ENCODE measurements around the gene ORC3. TPM values are rescaled to one million over a fixed set of nuclear protein-coding genes. Genes with fewer than 3 reads are reported as not detected.
"Not testable (repeated sequence)": the region's sequence is repeated elsewhere in the genome, so short reads cannot be mapped to it uniquely, and the experiment has no call there.

ORC3 gene
- total RNA-seq, 6 donors from 2014 or later: 10.3 to 27.2 (median 17.2) TPM

DNA sequence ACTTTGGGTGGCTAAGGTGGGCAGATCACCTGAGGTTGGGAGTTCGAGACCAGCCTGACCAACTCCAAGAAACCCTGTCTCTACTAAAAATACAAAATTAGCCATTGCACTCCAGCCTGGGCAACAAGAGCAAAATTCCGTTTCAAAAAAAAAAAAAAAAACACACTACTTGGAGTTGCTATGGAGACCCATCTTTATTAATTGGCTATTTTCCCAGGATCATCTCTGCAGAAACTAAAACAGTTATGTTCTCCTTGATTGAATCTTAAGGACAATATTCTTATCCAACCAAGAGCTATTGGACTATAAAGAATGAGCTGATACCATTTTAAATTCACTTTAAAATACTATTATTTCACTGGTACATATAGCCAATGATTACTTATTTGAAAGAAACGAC is 97.4 kb downstream of the ORC3 start:
- H3K4me3 ChIP-seq: no peak overlapping the region
- no peaks in the 10 kb centered on the region for H3K9me3 ChIP-seq
- H3K4me1 ChIP-seq: peaks cover 37 to 74% (median 50%) of the 10 kb centered on the region in 4 donors
- TF ChIP-seq POLR2A (IDR thresholded peaks at IDR 0.05) (no peak), EP300 (IDR thresholded peaks at IDR 0.05) (no peak), POLR2AphosphoS5 (IDR thresholded peaks at IDR 0.05) (no peak)
- TF ChIP-seq, protein P1, sequence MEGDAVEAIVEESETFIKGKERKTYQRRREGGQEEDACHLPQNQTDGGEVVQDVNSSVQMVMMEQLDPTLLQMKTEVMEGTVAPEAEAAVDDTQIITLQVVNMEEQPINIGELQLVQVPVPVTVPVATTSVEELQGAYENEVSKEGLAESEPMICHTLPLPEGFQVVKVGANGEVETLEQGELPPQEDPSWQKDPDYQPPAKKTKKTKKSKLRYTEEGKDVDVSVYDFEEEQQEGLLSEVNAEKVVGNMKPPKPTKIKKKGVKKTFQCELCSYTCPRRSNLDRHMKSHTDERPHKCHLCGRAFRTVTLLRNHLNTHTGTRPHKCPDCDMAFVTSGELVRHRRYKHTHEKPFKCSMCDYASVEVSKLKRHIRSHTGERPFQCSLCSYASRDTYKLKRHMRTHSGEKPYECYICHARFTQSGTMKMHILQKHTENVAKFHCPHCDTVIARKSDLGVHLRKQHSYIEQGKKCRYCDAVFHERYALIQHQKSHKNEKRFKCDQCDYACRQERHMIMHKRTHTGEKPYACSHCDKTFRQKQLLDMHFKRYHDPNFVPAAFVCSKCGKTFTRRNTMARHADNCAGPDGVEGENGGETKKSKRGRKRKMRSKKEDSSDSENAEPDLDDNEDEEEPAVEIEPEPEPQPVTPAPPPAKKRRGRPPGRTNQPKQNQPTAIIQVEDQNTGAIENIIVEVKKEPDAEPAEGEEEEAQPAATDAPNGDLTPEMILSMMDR (IDR thresholded peaks at IDR 0.05): no peak
- no peak for DNase-seq
- H3K36me3 ChIP-seq: peaks cover 0 to 3% (median 0%) of the 10 kb centered on the region in 4 donors
- no peaks in the 10 kb centered on the region for H3K27me3 ChIP-seq
- no peak overlapping the region for H3K27ac ChIP-seq
- ATAC-seq (ENCODE audit: low FRiP score in 2 of 2): no peak
- WGBS, 2 donors: 71 to 72% methylated on average over 3 of the region's 3 CpGs

GRCh38 chr6:87687893-87688292 is 98.0 kb downstream of the ORC3 start:
- WGBS, 2 donors: 88 to 92% methylated on average over 8 to 9 of the region's 9 CpGs
- not testable (repeated sequence) for H3K27me3 ChIP-seq; ATAC-seq (ENCODE audit: low FRiP score in 2 of 2); H3K9me3 ChIP-seq; DNase-seq; H3K4me3 ChIP-seq; H3K36me3 ChIP-seq; H3K27ac ChIP-seq
- H3K4me1 ChIP-seq: peaks cover 40 to 80% (median 51%) of the 10 kb centered on the region in 4 donors

GRCh38 chr6:87690441-87690840 is 100.5 kb downstream of the ORC3 start:
- ATAC-seq (ENCODE audit: low FRiP score in 2 of 2) (no peak), DNase-seq (no peak)
- H3K27ac ChIP-seq: peak overlapping the region in 1 of 4 donors; percentile 74
- no peaks in the 10 kb centered on the region for H3K9me3 ChIP-seq
- 61 to 83% methylated on average over 3 of the region's 3 CpGs for WGBS, 2 donors
- peaks cover 49 to 94% (median 65%) of the 10 kb centered on the region in 4 donors for H3K4me1 ChIP-seq
- no peak overlapping the region for H3K4me3 ChIP-seq
- H3K27me3 ChIP-seq: no peaks in the 10 kb centered on the region
- H3K36me3 ChIP-seq: peaks cover 0 to 3% (median 0%) of the 10 kb centered on the region in 4 donors
- no peak for TF ChIP-seq EP300 (IDR thresholded peaks at IDR 0.05)
- no peak for TF ChIP-seq POLR2A (IDR thresholded peaks at IDR 0.05)
- TF ChIP-seq, protein P1 (IDR thresholded peaks at IDR 0.05): no peak
- TF ChIP-seq POLR2AphosphoS5 (IDR thresholded peaks at IDR 0.05): no peak

GRCh38 chr6:87692086-87692485 is 102.2 kb downstream of the ORC3 start:
- DNase-seq: no peak
- no peak for ATAC-seq (ENCODE audit: low FRiP score in 2 of 2)
- no peaks in the 10 kb centered on the region for H3K27me3 ChIP-seq
- WGBS, 2 donors: 53 to 61% methylated on average over 2 of the region's 2 CpGs
- H3K4me3 ChIP-seq: no peak overlapping the region
- TF ChIP-seq EP300 (IDR thresholded peaks at IDR 0.05) (no peak), POLR2AphosphoS5 (IDR thresholded peaks at IDR 0.05) (no peak), POLR2A (IDR thresholded peaks at IDR 0.05) (no peak)
- TF ChIP-seq, protein P1 (IDR thresholded peaks at IDR 0.05): no peak
- H3K27ac ChIP-seq: peak overlapping the region in 3 of 4 donors; percentile 4 to 37 (median 31)
- peaks cover 0 to 3% (median 0%) of the 10 kb centered on the region in 4 donors for H3K36me3 ChIP-seq
- H3K4me1 ChIP-seq: peaks cover 57 to 96% (median 66%) of the 10 kb centered on the region in 4 donors
- H3K9me3 ChIP-seq: no peaks in the 10 kb centered on the region

DNA sequence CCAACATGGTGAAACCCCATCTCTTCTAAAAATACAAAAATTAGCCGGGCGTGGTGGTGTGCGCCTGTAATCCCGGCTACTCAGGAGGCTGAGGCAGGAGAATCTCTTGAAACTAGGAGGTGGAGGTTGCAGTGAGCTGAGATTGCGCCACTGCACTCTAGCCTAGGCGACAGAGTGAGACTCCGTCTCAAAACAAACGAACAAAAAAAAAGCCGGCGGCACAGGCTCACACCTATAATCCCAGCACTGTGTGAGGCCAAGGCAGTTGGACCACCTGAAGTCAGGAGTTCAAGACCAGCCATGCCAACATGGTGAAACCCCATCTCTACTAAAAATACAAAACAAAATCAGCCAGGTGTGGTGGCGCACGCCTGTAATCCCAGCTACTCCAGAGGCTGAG is 106.9 kb downstream of the ORC3 start:
- H3K36me3 ChIP-seq; H3K9me3 ChIP-seq; H3K27me3 ChIP-seq; DNase-seq; H3K4me3 ChIP-seq; ATAC-seq (ENCODE audit: low FRiP score in 2 of 2): not testable (repeated sequence)
- H3K27ac ChIP-seq: peak overlapping the region in 1 of 4 donors; percentile 55
- WGBS, 2 donors: 82 to 86% methylated on average over 12 of the region's 12 CpGs
- peaks cover 55 to 73% (median 59%) of the 10 kb centered on the region in 4 donors for H3K4me1 ChIP-seq

All from upper lobe of left lung (tissue), 6 donors.